Brain microvascular endothelial cell (primary cell): ENCODE measurements around the gene AMMECR1L.
"Not testable (repeated sequence)": the region's sequence is repeated elsewhere in the genome, so short reads cannot be mapped to it uniquely, and the experiment has no call there.

ENCODE experiments used
- DNase-seq: peaks from one replicate; pipeline ENCODE4 v3.0.0-alpha.2; 2020
- H3K27ac ChIP-seq: fragments of 250-450 bp; sonication (Bioruptor Pico); 2 replicates; pipeline ENCODE4 v1.5.1; 2020; ENCODE audit warnings: mild to moderate bottlenecking, moderate library complexity
- H3K27me3 ChIP-seq: fragments of 250-450 bp; sonication (Bioruptor Pico); replicated peaks from 2 replicates; pipeline ENCODE4 v1.5.1; 2020; ENCODE audit warnings: mild to moderate bottlenecking
- H3K36me3 ChIP-seq: fragments of 250-450 bp; sonication (Bioruptor Pico); replicated peaks from 2 replicates; pipeline ENCODE4 v1.5.1; 2020; ENCODE audit warnings: mild to moderate bottlenecking
- H3K4me3 ChIP-seq: 2 replicates; pipeline ENCODE4 v1.5.1; 2011; ENCODE audit warnings: low read depth, mild to moderate bottlenecking, control low read depth, low read length, moderate library complexity
- CTCF ChIP-seq: IDR thresholded peaks from 2 replicates; pipeline ENCODE4 v1.5.1; 2011; ENCODE audit warnings: low read depth, mild to moderate bottlenecking, moderate library complexity, low read length, control low read depth, inconsistent platforms; ENCODE audit errors: missing control alignments
- in situ Hi-C: cut with HindIII; loops from 2 replicates; pipeline ENCODE4 v1.10.0; 2017; ENCODE audit warnings: low sequenced_read_pairs, low pct_ligation_motif_present

Gene AMMECR1L

GRCh38 chr2:127885780-127886592, at the start of gene AMMECR1L:
Gene AMMECR1L, minus strand, starts transcription at chr2:127885956. Its CDS starts 11,722 bp downstream, at chr2:127874234.
- H3K36me3 ChIP-seq, result peaks cover 15% of the 10 kb centered on the region
- peak within 1 kb of the TSS; percentile 87 for H3K27ac ChIP-seq
- H3K4me3 ChIP-seq, result peak within 1 kb of the TSS; percentile 65
- DNase-seq, result peak; percentile 88
- H3K27me3 ChIP-seq, in situ Hi-C loops: not testable (repeated sequence)

- in situ Hi-C loops, result no loop called here
- Histone ChIP-seq H3K27me3 (no peaks in the 10 kb centered on the region), H3K4me3 (no peak overlapping the region), H3K27ac (no peak overlapping the region), H3K36me3 (no peaks in the 10 kb centered on the region)
- no peak for TF ChIP-seq CTCF
- no peak for DNase-seq
Observed at GRCh38 chr2:127935337-127935736, 49.6 kb upstream of the AMMECR1L start.

- H3K36me3 ChIP-seq, result no peaks in the 10 kb centered on the region
- no peak overlapping the region for H3K4me3 ChIP-seq
- in situ Hi-C loops, result no loop called here
- peak; percentile 43 for DNase-seq
- no peak overlapping the region for H3K27ac ChIP-seq
- no peaks in the 10 kb centered on the region for H3K27me3 ChIP-seq
- no peak for TF ChIP-seq CTCF
Observed at GRCh38 chr2:127932199-127932876, 46.6 kb upstream of the AMMECR1L start.

GRCh38 chr2:127929449-127929848, 43.7 kb upstream of the AMMECR1L start:
- in situ Hi-C loops, result no loop called here
- no peak for TF ChIP-seq CTCF

GRCh38 chr2:127927384-127927783, 41.6 kb upstream of the AMMECR1L start:
- TF ChIP-seq CTCF, result no peak
- H3K27ac ChIP-seq, result no peak overlapping the region
- in situ Hi-C loops, result no loop called here
- no peaks in the 10 kb centered on the region for H3K36me3 ChIP-seq
- no peaks in the 10 kb centered on the region for H3K27me3 ChIP-seq
- DNase-seq, result no peak
- no peak overlapping the region for H3K4me3 ChIP-seq

More at GRCh38 chr2:127929449-127929848, 43.7 kb upstream of the AMMECR1L start:
- Histone ChIP-seq H3K27ac (no peak overlapping the region), H3K36me3 (no peaks in the 10 kb centered on the region), H3K4me3 (no peak overlapping the region), H3K27me3 (no peaks in the 10 kb centered on the region)
- no peak for DNase-seq

- in situ Hi-C loops, result no loop called here
- Histone ChIP-seq H3K27me3 (no peaks in the 10 kb centered on the region), H3K36me3 (no peaks in the 10 kb centered on the region), H3K27ac (no peak overlapping the region), H3K4me3 (no peak overlapping the region)
- no peak for TF ChIP-seq CTCF
- peak; percentile 16 for DNase-seq
Observed at GRCh38 chr2:127917916-127918315, 32.2 kb upstream of the AMMECR1L start.
